NCI-H2196 (cell line): ENCODE measurements around the gene RFLNA.
"Not testable (repeated sequence)": the region's sequence is repeated elsewhere in the genome, so short reads cannot be mapped to it uniquely, and the experiment has no call there.

Source experiments
- DNase-seq: peaks from one replicate; lab custom pipeline; 2025; ENCODE audit not compliant: unreplicated experiment; lab: John Stamatoyannopoulos, UW

The RFLNA gene

GRCh38 chr12:124318278-124319020 lies 23.6 kb downstream of the RFLNA start:
- DNase-seq, result no peak

DNA sequence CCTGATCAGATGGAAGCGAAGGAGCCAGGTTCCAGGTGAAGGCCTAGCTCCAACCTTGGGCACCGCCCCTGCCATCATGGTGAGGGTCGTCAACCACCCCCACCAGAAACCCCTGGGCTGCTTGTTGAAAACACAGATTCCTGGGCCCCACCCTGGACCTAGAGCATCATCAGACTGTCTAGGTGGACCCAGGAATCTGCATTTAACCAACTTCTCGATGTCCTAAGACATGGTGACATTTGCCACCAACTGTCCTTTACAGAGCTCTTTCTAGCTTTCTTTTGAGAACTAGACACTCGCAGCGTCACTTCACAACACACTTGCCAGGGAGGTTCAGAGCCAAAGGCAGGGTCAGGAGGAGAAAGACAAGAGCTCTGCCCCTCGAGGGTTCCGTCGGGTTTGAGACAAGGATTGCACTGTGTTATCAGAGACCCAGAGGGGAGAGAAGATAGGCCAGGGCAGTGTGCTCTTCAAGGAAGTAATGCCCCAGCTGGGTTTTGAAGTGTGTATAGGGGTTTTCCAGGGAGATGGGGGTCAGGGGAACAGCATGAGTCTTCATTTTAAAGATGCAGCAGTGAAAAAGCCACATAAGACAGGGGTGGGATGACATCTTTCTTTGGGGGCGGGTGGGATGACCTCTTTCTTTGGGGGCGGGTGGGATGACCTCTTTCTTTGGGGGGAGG lies 24.6 kb downstream of the RFLNA start:
- no peak for DNase-seq

GRCh38 chr12:124321040-124321481 lies 26.2 kb downstream of the RFLNA start:
- peak; percentile 22 for DNase-seq

DNA sequence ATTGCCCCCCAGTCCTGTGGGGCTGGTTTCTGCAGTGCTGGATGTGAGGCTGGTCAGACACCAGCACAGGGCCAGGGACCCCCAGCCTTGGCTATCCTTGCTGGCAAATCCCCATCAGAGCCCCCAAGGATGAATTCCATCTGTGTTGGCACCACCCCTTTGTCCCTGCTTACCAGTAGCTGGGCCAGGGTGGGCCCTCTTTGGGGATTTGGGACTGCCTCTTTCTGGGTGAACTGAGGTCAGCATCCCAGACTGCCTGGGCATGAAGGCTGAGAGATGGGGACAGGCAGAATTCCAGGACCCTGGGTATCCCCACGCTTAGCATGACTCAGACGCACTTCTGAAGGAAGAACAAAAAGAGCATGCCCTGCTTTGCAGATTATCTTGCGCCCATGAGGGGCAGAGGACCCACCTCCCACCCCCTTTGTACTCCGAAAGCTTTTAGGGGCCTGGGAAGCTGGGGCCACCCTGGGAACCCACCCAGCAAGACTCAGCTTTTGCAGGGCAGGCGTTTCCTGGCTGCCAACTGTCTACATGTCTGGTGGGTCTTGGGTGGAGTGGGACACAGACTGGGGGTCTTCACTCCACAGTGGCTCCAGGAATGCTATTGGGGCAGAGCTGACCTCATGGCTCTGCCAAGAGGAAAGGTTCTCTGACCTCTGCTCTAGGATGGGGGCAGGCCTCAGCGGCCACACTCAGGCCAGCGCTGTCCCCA lies 26.8 kb downstream of the RFLNA start:
- DNase-seq, result no peak

DNA sequence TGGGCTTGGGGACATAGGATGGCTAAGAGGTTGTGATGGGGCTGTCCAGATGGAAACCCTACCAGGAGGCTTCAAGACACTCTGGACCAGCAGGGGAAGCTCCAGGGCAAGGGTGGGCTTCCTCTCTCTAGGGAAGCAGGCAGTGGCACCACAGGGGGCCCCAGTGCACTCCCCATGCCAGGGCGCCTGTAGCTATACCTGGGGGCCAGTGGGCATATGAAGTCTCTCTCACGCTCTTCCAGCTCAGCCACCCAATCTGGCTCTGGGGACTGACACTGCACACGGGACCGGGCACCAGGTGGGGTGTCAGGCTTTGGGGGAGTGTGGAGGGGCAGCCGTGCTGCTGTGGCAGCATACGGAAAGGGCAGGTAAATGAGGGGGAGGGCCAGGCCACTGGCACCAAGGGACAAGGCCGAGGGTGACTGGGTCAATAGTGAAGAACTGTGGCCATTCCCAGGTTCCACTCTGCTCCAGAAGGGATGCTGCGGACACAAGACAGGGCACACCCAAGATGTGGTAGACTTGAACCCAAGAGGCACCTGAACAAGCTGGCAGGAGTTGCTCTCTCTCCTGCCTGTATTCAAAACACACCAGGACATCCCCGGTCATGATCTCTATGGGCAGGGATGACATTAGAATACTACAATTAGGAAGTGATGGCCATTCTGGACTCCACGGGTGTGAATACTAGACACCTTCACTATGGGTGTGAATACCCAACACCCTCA lies 27.5 kb downstream of the RFLNA start:
- no peak for DNase-seq

- DNase-seq, result not testable (repeated sequence)
Observed at GRCh38 chr12:124322999-124323328, 28.1 kb downstream of the RFLNA start.

DNA sequence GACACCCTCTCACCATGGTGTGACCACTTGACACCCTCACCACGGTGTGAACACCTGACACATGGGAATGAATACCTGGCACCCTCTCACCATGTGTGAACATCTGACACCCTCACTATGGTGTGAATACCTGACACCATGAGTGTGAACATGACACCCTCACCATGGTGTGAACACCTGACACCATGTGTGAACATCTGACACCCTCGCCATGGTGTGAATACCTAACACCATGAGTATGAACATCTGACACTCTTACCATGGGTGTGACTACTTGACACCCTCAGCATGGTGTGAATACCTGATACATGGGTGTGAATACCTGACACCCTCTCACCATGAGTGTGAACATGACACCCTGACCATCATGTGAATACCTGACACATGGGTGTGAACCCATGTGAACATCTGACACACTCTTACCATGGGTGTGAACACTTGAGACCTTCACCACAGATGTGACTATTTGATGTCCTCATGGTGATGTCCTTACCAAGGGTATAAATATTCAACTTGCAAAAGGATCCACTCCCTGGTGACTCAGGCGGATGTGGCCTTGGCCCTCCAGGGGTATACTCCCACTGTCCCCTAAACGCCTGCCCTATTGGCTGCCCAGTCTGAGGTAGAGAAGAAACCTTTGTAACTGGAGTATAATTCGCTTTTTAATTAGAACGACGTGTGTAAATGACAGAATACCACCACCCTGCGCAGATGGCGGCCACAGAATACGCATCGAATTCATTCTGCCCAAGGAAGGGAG lies 29.1 kb downstream of the RFLNA start:
- DNase-seq, result no peak

DNA sequence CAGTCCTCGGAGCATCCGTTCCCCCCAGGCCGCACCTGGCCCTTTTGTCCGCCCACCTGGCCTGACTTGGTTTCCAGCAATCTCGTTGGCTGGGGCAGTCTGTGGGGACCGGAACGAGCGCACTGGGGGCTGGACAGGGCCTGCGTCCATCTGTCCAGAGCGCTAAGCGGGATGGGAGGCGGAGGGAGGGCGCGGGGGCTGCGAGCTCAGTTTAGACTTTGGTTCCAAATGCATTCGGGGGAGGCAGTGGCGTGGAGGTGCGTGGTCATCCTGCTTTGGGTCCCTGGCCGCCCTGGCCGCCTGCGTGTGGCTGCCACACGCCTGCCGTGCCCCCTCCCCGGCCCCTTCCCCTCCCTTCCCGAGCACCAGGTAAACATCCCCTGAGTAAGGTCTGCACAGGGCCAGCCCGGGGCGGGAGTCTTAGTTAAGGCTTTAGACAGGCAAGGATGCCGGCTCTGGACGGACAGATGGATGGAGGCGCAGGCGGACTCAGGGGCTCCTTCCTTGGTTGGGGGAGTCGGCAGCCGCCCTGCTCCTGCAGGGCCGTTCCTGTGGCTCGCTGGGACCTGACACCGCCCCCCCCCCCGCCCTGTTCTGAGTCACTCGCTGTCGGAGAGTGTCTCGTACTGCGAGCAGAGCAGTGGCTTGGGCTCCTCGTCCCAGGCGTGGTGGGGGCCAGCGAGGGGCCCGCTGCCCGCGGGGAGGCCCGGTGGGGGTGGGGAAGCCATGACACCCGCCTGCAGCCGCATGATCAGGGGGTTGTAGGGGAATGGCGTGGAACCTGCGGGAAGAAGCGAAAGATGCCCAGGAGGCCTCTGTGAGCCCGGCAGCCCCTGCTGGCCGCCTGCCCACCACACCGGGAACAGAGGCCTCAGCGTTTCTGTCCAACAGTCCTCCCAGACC lies 30.2 kb downstream of the RFLNA start:
- DNase-seq, result no peak

DNA sequence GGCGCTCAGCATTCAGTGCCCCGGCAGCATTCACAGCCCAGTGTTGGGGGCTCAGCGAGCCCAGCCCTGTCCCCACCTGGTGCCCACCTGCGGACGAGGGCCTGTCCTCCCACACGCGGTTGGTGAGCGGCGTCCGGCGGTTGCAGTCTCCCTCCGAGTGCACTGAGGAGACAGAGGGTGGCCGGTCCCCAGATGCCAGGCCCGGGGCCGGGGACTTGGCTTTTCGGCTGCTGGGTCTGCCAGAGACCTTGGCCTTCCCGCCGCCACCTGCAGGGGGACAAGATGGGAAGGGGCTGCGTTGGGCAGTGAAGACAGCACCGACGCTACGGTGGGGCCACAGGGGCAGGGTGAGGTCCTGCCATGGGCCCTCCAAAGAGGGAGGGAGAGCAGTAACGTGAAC lies 31.2 kb downstream of the RFLNA start:
- no peak for DNase-seq

DNA sequence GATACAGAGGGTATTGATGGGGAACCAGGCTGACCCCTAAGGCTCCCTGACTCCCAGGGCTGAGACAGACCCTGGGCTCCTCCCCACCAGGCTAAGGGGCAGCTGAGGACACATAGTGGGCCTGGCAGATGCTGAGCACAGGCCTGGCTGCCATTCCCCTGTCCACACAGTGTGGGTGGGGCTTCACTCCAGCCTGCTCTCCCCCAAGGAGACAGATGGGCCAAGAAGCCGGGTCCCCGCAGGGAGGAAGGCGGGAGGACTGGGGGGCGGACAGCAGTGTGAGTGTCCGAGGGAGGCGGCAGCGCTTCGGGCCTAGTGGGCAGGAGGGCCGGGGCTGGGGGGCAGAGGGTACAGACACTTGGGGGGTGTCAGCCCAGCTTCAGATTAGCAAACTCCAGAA lies 32.0 kb downstream of the RFLNA start:
- DNase-seq, result no peak

DNA sequence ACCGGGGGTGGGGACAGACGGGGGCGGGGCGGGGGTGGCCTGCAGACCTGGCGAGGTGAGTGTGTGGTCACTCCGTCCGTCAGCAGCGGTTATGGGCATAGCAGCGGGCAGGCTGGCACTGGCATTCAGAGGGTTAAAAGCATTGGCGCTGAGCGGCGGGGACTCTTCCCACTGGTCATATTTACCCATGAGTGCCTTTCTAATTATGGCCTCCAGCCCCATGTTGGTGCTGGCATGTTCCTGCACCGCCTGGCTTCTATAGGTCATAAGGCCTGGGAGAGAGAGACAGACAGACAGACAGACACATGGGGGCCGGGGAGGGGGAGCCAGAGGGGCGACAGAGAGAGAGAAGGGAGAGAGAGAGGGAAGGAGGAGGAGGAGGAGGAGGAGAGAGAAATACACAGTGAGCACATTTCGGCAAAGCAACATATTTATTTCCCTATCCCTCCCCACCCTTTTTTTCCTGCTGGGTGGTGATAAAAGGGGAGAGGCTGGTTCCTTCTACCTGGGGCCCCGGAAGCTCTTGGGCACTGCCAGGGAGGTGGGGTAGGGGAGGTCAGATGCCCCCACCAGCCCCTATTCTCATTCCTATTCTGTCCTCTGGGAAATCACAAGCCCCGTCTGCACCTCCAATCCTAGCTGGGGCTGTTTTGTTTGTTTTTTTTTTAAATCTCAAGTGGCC lies 32.6 kb downstream of the RFLNA start:
- no peak for DNase-seq

- DNase-seq, result no peak
Observed at GRCh38 chr12:124328116-124328515, 33.2 kb downstream of the RFLNA start.

DNA sequence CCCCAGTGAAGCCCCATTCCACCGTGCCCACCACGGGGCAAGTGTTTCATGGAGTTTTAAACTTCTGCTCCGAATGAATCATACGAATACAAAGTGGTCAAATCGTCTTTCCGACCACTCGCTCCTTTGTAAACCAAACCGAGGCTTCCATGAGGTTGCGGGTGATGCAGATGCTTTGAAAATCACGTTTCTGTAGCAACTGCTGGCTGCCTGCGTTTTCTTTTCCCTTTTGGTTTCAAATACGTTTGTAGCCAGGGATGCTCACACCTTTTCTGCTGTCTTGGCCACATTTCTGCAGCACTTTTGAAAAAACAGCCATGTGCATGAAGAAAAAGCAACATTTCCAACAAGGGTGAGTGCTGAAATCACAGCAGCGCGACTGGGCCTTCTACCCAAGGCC lies 33.7 kb downstream of the RFLNA start:
- DNase-seq, result no peak

DNA sequence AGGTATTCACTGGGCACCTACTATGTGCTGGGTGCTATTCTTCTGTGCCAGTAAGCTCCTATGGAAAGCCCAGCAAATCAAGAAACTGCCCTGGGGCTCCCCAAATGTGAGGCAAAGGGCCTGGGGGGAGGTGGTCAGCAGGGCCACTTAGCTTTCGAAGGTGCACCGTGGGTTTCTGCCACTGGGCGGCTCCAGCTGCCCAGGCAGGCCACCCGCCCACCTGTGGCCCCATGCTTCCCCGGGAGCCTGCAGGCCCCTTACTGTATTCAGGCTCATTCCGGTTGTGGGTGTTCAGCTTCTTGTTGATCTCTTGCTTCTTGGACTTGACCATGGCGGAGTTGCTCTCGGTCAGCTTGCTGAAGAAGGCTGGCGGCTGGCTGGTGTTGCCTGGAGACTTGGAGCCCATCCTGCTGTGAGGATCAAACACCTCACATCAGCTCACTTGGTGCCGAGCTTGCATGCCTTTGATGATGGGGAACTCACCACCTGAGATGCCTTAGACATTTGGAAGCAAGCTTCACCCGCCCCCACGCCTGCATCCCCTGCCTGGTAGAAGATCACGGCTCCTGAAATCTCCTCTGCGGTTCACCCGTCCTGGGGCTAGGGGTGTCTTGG lies 37.3 kb downstream of the RFLNA start:
- DNase-seq, result no peak

GRCh38 chr12:124332900-124333299 lies 38.0 kb downstream of the RFLNA start:
- DNase-seq, result no peak

- no peak for DNase-seq
Observed at GRCh38 chr12:124333724-124334123, 38.8 kb downstream of the RFLNA start.

- DNase-seq, result no peak
Observed at GRCh38 chr12:124334266-124334665, 39.4 kb downstream of the RFLNA start.

DNA sequence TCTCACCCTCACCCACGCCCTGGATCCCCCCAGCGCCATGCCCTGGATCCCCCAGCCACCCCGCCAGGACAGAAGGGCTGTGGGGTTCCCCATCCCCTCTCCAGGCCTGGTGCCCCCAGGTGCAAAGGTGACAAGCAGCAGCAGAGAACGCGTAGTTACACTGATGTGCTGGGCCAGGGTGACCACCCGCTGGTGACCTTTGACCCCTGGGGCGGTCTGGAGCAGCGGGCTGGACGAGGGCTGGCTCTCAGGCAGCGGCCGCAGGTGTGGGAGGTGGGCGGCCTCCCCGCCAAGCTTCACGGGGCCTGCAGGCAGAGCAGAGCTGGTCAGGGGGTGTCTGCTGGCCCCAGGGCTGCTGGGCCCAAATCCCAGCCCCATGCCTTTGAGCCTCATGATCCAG lies 40.1 kb downstream of the RFLNA start:
- no peak for DNase-seq
